GM15510 (cell line): ENCODE results near the gene BNIP5.

Experiments used
- POLR2A ChIP-seq: IDR thresholded peaks from 3 replicates; pipeline ENCODE4 v1.6.1; 2011; ENCODE audit warnings: borderline replicate concordance; ENCODE audit not compliant: insufficient read length; ENCODE audit errors: extremely low read depth

Gene BNIP5

GRCh38 chr6:36336779-36337241, at the start of gene BNIP5:
Gene BNIP5, minus strand, starts transcription at chr6:36336888. Its CDS starts 6,198 bp downstream, at chr6:36330690.
- TF ChIP-seq POLR2A: no peak

GRCh38 chr6:36384095-36384494, 47.4 kb upstream of the BNIP5 start:
- TF ChIP-seq POLR2A: no peak

GRCh38 chr6:36383606-36384005, 46.9 kb upstream of the BNIP5 start:
- TF ChIP-seq POLR2A: no peak

- TF ChIP-seq POLR2A: no peak
These were observed 46.3 kb upstream of the BNIP5 start for GRCh38 chr6:36382976-36383375.

GRCh38 chr6:36381502-36382389, 45.1 kb upstream of the BNIP5 start:
- TF ChIP-seq POLR2A: no peak

GRCh38 chr6:36380166-36380565, 43.5 kb upstream of the BNIP5 start:
- TF ChIP-seq POLR2A: no peak

- TF ChIP-seq POLR2A: no peak
These were observed 42.2 kb upstream of the BNIP5 start for GRCh38 chr6:36378936-36379335.

- no peak for TF ChIP-seq POLR2A
These were observed 41.7 kb upstream of the BNIP5 start for GRCh38 chr6:36378243-36378920.

- TF ChIP-seq POLR2A: no peak
These were observed 40.9 kb upstream of the BNIP5 start for GRCh38 chr6:36377594-36377993.

GRCh38 chr6:36376742-36377141, 40.1 kb upstream of the BNIP5 start:
- TF ChIP-seq POLR2A: no peak

GRCh38 chr6:36376183-36376582, 39.5 kb upstream of the BNIP5 start:
- TF ChIP-seq POLR2A: no peak

- no peak for TF ChIP-seq POLR2A
These were observed 39.0 kb upstream of the BNIP5 start for GRCh38 chr6:36375644-36376155.

GRCh38 chr6:36374972-36375371, 38.3 kb upstream of the BNIP5 start:
- no peak for TF ChIP-seq POLR2A

GRCh38 chr6:36374194-36374593, 37.5 kb upstream of the BNIP5 start:
- no peak for TF ChIP-seq POLR2A

- no peak for TF ChIP-seq POLR2A
These were observed 36.8 kb upstream of the BNIP5 start for GRCh38 chr6:36373368-36374019.
